ENCODE results near the gene BMPR1B. TPM values are rescaled to one million over a fixed set of nuclear protein-coding genes. Genes with fewer than 3 reads are reported as not detected.

The BMPR1B gene
- total RNA-seq, 1 experiment from 2014 or later = 7.1 TPM

- no peak overlapping the region for H2AFZ ChIP-seq (ENCODE audit: low read length)
- H3F3A ChIP-seq (ENCODE audit: low read length, unreplicated experiment) = no peaks in the 10 kb centered on the region
- ChIA-PET CTCF (no interaction called here), POLR2A (ENCODE audit: unreplicated experiment) (no interaction called here)
- no peaks in the 10 kb centered on the region for H3K9me2 ChIP-seq (replicated peaks; ENCODE audit: low read length)
- H3K9ac ChIP-seq (ENCODE audit: low read length) = no peak overlapping the region
- no peaks in the 10 kb centered on the region for H3K9me3 ChIP-seq (ENCODE audit: low read length)
- no peaks in the 10 kb centered on the region for H4K20me1 ChIP-seq (ENCODE audit: low read length)
- BruUV-seq (replicated peaks) = no TSS peak
- ATAC-seq = no peak
- H3K36me3 ChIP-seq (ENCODE audit: low read depth, low read length) = no peaks in the 10 kb centered on the region
- no peak for DNase-seq
- no peak overlapping the region for H3K4me2 ChIP-seq (ENCODE audit: low read length)
- peaks cover 9% of the 10 kb centered on the region; the same call in 1 of the 2 replicates for H3K79me2 ChIP-seq (ENCODE audit: low read length)
- H3K27ac ChIP-seq (ENCODE audit: low read length) = no peak overlapping the region
- H3K4me3 ChIP-seq (ENCODE audit: low read length) = no peak overlapping the region
- no peaks in the 10 kb centered on the region for H3K27me3 ChIP-seq (ENCODE audit: low read length)
- no peak for TF ChIP-seq EZH2 (IDR thresholded peaks at IDR 0.05; ENCODE audit: low read length, unreplicated experiment)
- TF ChIP-seq CTCF (conservative IDR thresholded peaks at IDR 0.05; ENCODE audit: low read depth, low read length) = no peak
- no peak for TF ChIP-seq EZH2phosphoT487 (IDR thresholded peaks at IDR 0.05; ENCODE audit: borderline replicate concordance, low read length)
- intact Hi-C loops (cut with micrococcal nuclease) = loop anchor here (5.0 kb wide), 1 partner anchor 35 kb away; no protein-coding TSS in a partner anchor
- H3K4me1 ChIP-seq (ENCODE audit: insufficient read depth, low read length) = peaks cover 54% of the 10 kb centered on the region
Measured at GRCh38 chr4:94936854-94937253, 179.1 kb downstream of the BMPR1B start.

- H3F3A ChIP-seq (ENCODE audit: low read length, unreplicated experiment) = no peaks in the 10 kb centered on the region
- no peaks in the 10 kb centered on the region for H3K27me3 ChIP-seq (ENCODE audit: low read length)
- peak overlapping the region; percentile 52 for H3K27ac ChIP-seq (ENCODE audit: low read length)
- H3K9me2 ChIP-seq (replicated peaks; ENCODE audit: low read length) = no peaks in the 10 kb centered on the region
- H3K9ac ChIP-seq (ENCODE audit: low read length) = no peak overlapping the region
- peaks cover 9% of the 10 kb centered on the region; the same call in 1 of the 2 replicates for H3K79me2 ChIP-seq (ENCODE audit: low read length)
- ATAC-seq (peak; percentile 86), DNase-seq (peak; percentile 68)
- ChIA-PET CTCF (no interaction called here), POLR2A (ENCODE audit: unreplicated experiment) (interaction anchor here (0.6 kb wide), 1 partner anchor 920 kb away, joined by 4 read pairs; no protein-coding TSS in a partner anchor)
- no TSS peak for BruUV-seq (replicated peaks)
- H4K20me1 ChIP-seq (ENCODE audit: low read length) = no peaks in the 10 kb centered on the region
- H2AFZ ChIP-seq (ENCODE audit: low read length) = no peak overlapping the region
- no peaks in the 10 kb centered on the region for H3K9me3 ChIP-seq (ENCODE audit: low read length)
- no peaks in the 10 kb centered on the region for H3K36me3 ChIP-seq (ENCODE audit: low read depth, low read length)
- TF ChIP-seq EZH2 (IDR thresholded peaks at IDR 0.05; ENCODE audit: low read length, unreplicated experiment) (no peak), CTCF (conservative IDR thresholded peaks at IDR 0.05; ENCODE audit: low read depth, low read length) (no peak), EZH2phosphoT487 (IDR thresholded peaks at IDR 0.05; ENCODE audit: borderline replicate concordance, low read length) (no peak)
- no peak overlapping the region for H3K4me3 ChIP-seq (ENCODE audit: low read length)
- peak overlapping the region; percentile 44 for H3K4me2 ChIP-seq (ENCODE audit: low read length)
- H3K4me1 ChIP-seq (ENCODE audit: insufficient read depth, low read length) = peaks cover 35% of the 10 kb centered on the region
- intact Hi-C loops (cut with micrococcal nuclease) = loop anchor here (1.0 to 5.0 kb wide), 2 partner anchors 32 to 180 kb away; no protein-coding TSS in a partner anchor
Measured at GRCh38 chr4:94939791-94940519, 182.2 kb downstream of the BMPR1B start.

GRCh38 chr4:94940520-94940908 is 182.8 kb downstream of the BMPR1B start:
- Histone ChIP-seq H3K9me3 (ENCODE audit: low read length) (no peaks in the 10 kb centered on the region), H3K4me2 (ENCODE audit: low read length) (no peak overlapping the region), H3K9ac (ENCODE audit: low read length) (no peak overlapping the region), H3K27me3 (ENCODE audit: low read length) (no peaks in the 10 kb centered on the region), H4K20me1 (ENCODE audit: low read length) (no peaks in the 10 kb centered on the region), H3K79me2 (ENCODE audit: low read length) (peaks cover 9% of the 10 kb centered on the region; the same call in 1 of the 2 replicates), H3K4me1 (ENCODE audit: insufficient read depth, low read length) (peaks cover 30% of the 10 kb centered on the region), H3F3A (ENCODE audit: low read length, unreplicated experiment) (no peaks in the 10 kb centered on the region), H3K27ac (ENCODE audit: low read length) (peak overlapping the region; percentile 52), H3K36me3 (ENCODE audit: low read depth, low read length) (no peaks in the 10 kb centered on the region), H3K9me2 (replicated peaks; ENCODE audit: low read length) (no peaks in the 10 kb centered on the region), H3K4me3 (ENCODE audit: low read length) (no peak overlapping the region), H2AFZ (ENCODE audit: low read length) (no peak overlapping the region)
- intact Hi-C loops (cut with micrococcal nuclease) = no loop called here
- CTCF ChIA-PET = no interaction called here
- no peak for DNase-seq
- no peak for TF ChIP-seq CTCF (conservative IDR thresholded peaks at IDR 0.05; ENCODE audit: low read depth, low read length)
- TF ChIP-seq EZH2 (IDR thresholded peaks at IDR 0.05; ENCODE audit: low read length, unreplicated experiment) = no peak
- TF ChIP-seq EZH2phosphoT487 (IDR thresholded peaks at IDR 0.05; ENCODE audit: borderline replicate concordance, low read length) = no peak
- no peak for ATAC-seq
- no TSS peak for BruUV-seq (replicated peaks)
- POLR2A ChIA-PET (ENCODE audit: unreplicated experiment) = no interaction called here

Data from PC-3 (cell line).